Stimulated activated CD4-positive, alpha-beta T cell treated with anti-CD3 and anti-CD28 coated beads, Interleukin-15, amount 100 ng/mL, for 1 hour (primary cell): ENCODE results near the gene C12orf57.

Experiments
- DNase-seq, 2 donors: peaks; one replicate each; pipeline ENCODE4 v3.0.0-alpha.2; 2020; ENCODE audit warnings: low read depth in 1 of 2, low spot score in 1 of 2

Gene C12orf57

GRCh38 chr12:6963016-6963731 lies 19.4 kb downstream of the C12orf57 start:
- DNase-seq = no peak

- DNase-seq = no peak
These were observed 20.1 kb downstream of the C12orf57 start for GRCh38 chr12:6963791-6964413.

- DNase-seq = no peak
These were observed 20.8 kb downstream of the C12orf57 start for GRCh38 chr12:6964605-6965025.

- peak; percentile 74 to 80 for DNase-seq
These were observed 21.3 kb downstream of the C12orf57 start for GRCh38 chr12:6965026-6965661.

GRCh38 chr12:6965714-6966113 lies 21.9 kb downstream of the C12orf57 start:
- DNase-seq = no peak

GRCh38 chr12:6966351-6966750 lies 22.5 kb downstream of the C12orf57 start:
- no peak for DNase-seq

GRCh38 chr12:6967651-6968100 lies 23.9 kb downstream of the C12orf57 start:
- DNase-seq = no peak

GRCh38 chr12:6968426-6968825 lies 24.6 kb downstream of the C12orf57 start:
- DNase-seq = no peak

GRCh38 chr12:6970096-6970527 lies 26.3 kb downstream of the C12orf57 start:
- DNase-seq = no peak

- DNase-seq = no peak
These were observed 30.4 kb downstream of the C12orf57 start for GRCh38 chr12:6974180-6974579.

GRCh38 chr12:6975297-6976032 lies 31.6 kb downstream of the C12orf57 start:
- DNase-seq = no peak

GRCh38 chr12:6977653-6978052 lies 33.8 kb downstream of the C12orf57 start:
- no peak for DNase-seq

- DNase-seq = no peak
These were observed 34.4 kb downstream of the C12orf57 start for GRCh38 chr12:6978188-6978587.

GRCh38 chr12:6978611-6979011 lies 34.8 kb downstream of the C12orf57 start:
- DNase-seq = no peak

GRCh38 chr12:6979021-6979420 lies 35.2 kb downstream of the C12orf57 start:
- DNase-seq = no peak

GRCh38 chr12:6979453-6979852 lies 35.6 kb downstream of the C12orf57 start:
- DNase-seq = no peak

- DNase-seq = no peak
These were observed 36.3 kb downstream of the C12orf57 start for GRCh38 chr12:6980075-6980474.

GRCh38 chr12:6980740-6981139 lies 36.9 kb downstream of the C12orf57 start:
- no peak for DNase-seq

GRCh38 chr12:6981152-6982052 lies 37.6 kb downstream of the C12orf57 start:
- DNase-seq = no peak

GRCh38 chr12:6982532-6982931 lies 38.7 kb downstream of the C12orf57 start:
- no peak for DNase-seq
